Activated CD8-positive, alpha-beta memory T cell treated with anti-CD3 and anti-CD28 coated beads, Interleukin-2, amount 50 U/mL, for 48 hours (primary cell): ENCODE measurements around the gene PTPRD.

Source experiments
- DNase-seq: peaks from one replicate; pipeline ENCODE4 v3.0.0-alpha.2; 2020

Gene PTPRD

GRCh38 chr9:8877753-8878494, 1734.9 kb downstream of the PTPRD start:
- DNase-seq, result no peak

GRCh38 chr9:8876303-8876702, 1736.5 kb downstream of the PTPRD start:
- DNase-seq, result no peak

GRCh38 chr9:8874482-8874881, 1738.3 kb downstream of the PTPRD start:
- DNase-seq, result no peak

- DNase-seq, result no peak
These were observed 1740.0 kb downstream of the PTPRD start for GRCh38 chr9:8872802-8873201.

GRCh38 chr9:8871796-8872445, 1740.9 kb downstream of the PTPRD start:
- no peak for DNase-seq

- DNase-seq, result no peak
These were observed 1741.4 kb downstream of the PTPRD start for GRCh38 chr9:8871396-8871795.

GRCh38 chr9:8869812-8870211, 1743.0 kb downstream of the PTPRD start:
- no peak for DNase-seq

GRCh38 chr9:8868632-8869031, 1744.2 kb downstream of the PTPRD start:
- DNase-seq, result no peak

- DNase-seq, result no peak
These were observed 1745.7 kb downstream of the PTPRD start for GRCh38 chr9:8867148-8867547.

GRCh38 chr9:8864545-8864896, 1748.3 kb downstream of the PTPRD start:
- DNase-seq, result no peak

- DNase-seq, result no peak
These were observed 1748.8 kb downstream of the PTPRD start for GRCh38 chr9:8863886-8864544.

GRCh38 chr9:8863069-8863468, 1749.7 kb downstream of the PTPRD start:
- DNase-seq, result no peak

GRCh38 chr9:8860925-8861324, 1751.9 kb downstream of the PTPRD start:
- no peak for DNase-seq

- no peak for DNase-seq
These were observed 1752.7 kb downstream of the PTPRD start for GRCh38 chr9:8860086-8860485.

GRCh38 chr9:8859416-8859815, 1753.4 kb downstream of the PTPRD start:
- DNase-seq, result no peak

GRCh38 chr9:8858596-8859161, 1754.1 kb downstream of the PTPRD start:
- DNase-seq, result no peak

GRCh38 chr9:8857926-8858595, 1754.7 kb downstream of the PTPRD start:
- DNase-seq, result peak; percentile 52

- DNase-seq, result peak; percentile 50
These were observed 1755.5 kb downstream of the PTPRD start for GRCh38 chr9:8857068-8857925.

GRCh38 chr9:8856396-8857067, 1756.3 kb downstream of the PTPRD start:
- no peak for DNase-seq

GRCh38 chr9:8855046-8855445, 1757.8 kb downstream of the PTPRD start:
- no peak for DNase-seq

GRCh38 chr9:8852301-8852864, 1760.4 kb downstream of the PTPRD start:
- DNase-seq, result no peak
